GM19452 (cell line): Measurements from ENCODE around the gene C14orf93.

Experiments used
- ATAC-seq: cut with Tn5 transposase; IDR thresholded peaks from one replicate; pipeline ENCODE4 v1.9.1; 2021; ENCODE audit not compliant: unreplicated experiment

Gene C14orf93

GRCh38 chr14:22996768-22997654 is 12.9 kb downstream of the C14orf93 start:
- ATAC-seq: no peak

- ATAC-seq: no peak
Observed at GRCh38 chr14:22995889-22996625, 13.9 kb downstream of the C14orf93 start.

GRCh38 chr14:22994762-22995275 is 15.1 kb downstream of the C14orf93 start:
- no peak for ATAC-seq

GRCh38 chr14:22993517-22993916 is 16.4 kb downstream of the C14orf93 start:
- ATAC-seq: no peak

- no peak for ATAC-seq
Observed at GRCh38 chr14:22991852-22992251, 18.1 kb downstream of the C14orf93 start.

- no peak for ATAC-seq
Observed at GRCh38 chr14:22987291-22987690, 22.7 kb downstream of the C14orf93 start.

- no peak for ATAC-seq
Observed at GRCh38 chr14:22986508-22987054, 23.4 kb downstream of the C14orf93 start.

- ATAC-seq: no peak
Observed at GRCh38 chr14:22985894-22986507, 23.9 kb downstream of the C14orf93 start.

GRCh38 chr14:22984959-22985658 is 24.8 kb downstream of the C14orf93 start:
- no peak for ATAC-seq

- no peak for ATAC-seq
Observed at GRCh38 chr14:22982477-22983245, 27.3 kb downstream of the C14orf93 start, which contains the start of gene AJUBA. AJUBA (minus strand) TSS chr14:22982551; CDS start chr14:22982266, 285 bp downstream.

GRCh38 chr14:22981876-22982476 is 28.0 kb downstream of the C14orf93 start:
- no peak for ATAC-seq

GRCh38 chr14:22981090-22981875 is 28.7 kb downstream of the C14orf93 start:
- ATAC-seq: no peak

GRCh38 chr14:22980672-22981089 is 29.3 kb downstream of the C14orf93 start:
- ATAC-seq: no peak

- no peak for ATAC-seq
Observed at GRCh38 chr14:22979748-22980392, 30.1 kb downstream of the C14orf93 start.

GRCh38 chr14:22978981-22979671 is 30.8 kb downstream of the C14orf93 start:
- no peak for ATAC-seq

GRCh38 chr14:22978487-22978837 is 31.5 kb downstream of the C14orf93 start:
- no peak for ATAC-seq

- ATAC-seq: no peak
Observed at GRCh38 chr14:22977684-22978486, 32.1 kb downstream of the C14orf93 start.
